Natural killer cell (primary cell): ENCODE results near the gene PRIM1. TPM values are rescaled to one million over a fixed set of nuclear protein-coding genes. Genes with fewer than 3 reads are reported as not detected.

Experiments used
- ATAC-seq, 3 donors: fragments of 150-1000 bp in 2 of 3; fragments of 200-7000 bp in 1 of 3; cut with Tn5 transposase; 1 replicate in 1 of 3; 2 replicates in 2 of 3; pipeline ENCODE4 v1.10.0; 2021; ENCODE audit warnings: mild to moderate bottlenecking in 2 of 3, moderate library complexity in 2 of 3
- DNase-seq, 2 donors: peaks; one replicate each; pipeline versions ENCODE4 v3.0.0 to v3.0.0-alpha.2; 2013 to 2021; ENCODE audit warnings: mixed read lengths in 1 of 2
- H3K27ac ChIP-seq: one replicate; pipeline ENCODE4 v1.5.1; 2013; ENCODE audit warnings: mild to moderate bottlenecking, low read length
- H3K27me3 ChIP-seq: one replicate; pipeline ENCODE4 v1.6.1; 2013; ENCODE audit warnings: low read length; ENCODE audit not compliant: control insufficient read depth, insufficient read depth
- H3K36me3 ChIP-seq: one replicate; pipeline ENCODE4 v1.6.1; 2013; ENCODE audit warnings: low read length; ENCODE audit not compliant: control insufficient read depth, insufficient read depth
- H3K4me1 ChIP-seq: one replicate; pipeline ENCODE4 v1.6.1; 2013; ENCODE audit warnings: low read length; ENCODE audit not compliant: control insufficient read depth, insufficient read depth
- H3K4me3 ChIP-seq: one replicate; pipeline ENCODE4 v1.5.1; 2013; ENCODE audit warnings: low read length
- H3K9me3 ChIP-seq: one replicate; pipeline ENCODE4 v1.6.1; 2013; ENCODE audit warnings: low read length; ENCODE audit not compliant: control insufficient read depth, insufficient read depth
- H3K27ac Mint-ChIP-seq, 2 donors: one replicate each; pipeline ENCODE4 v1.8.0; 2022; ENCODE audit warnings: mild to moderate bottlenecking in 2 of 2, mixed read lengths in 2 of 2, moderate library complexity in 1 of 2
- H3K27me3 Mint-ChIP-seq, 2 donors: one replicate each; pipeline ENCODE4 v1.8.0; 2022; ENCODE audit warnings: low read depth in 2 of 2, mixed read lengths in 2 of 2
- H3K36me3 Mint-ChIP-seq: one replicate; pipeline ENCODE4 v1.8.0; 2022; ENCODE audit warnings: mixed read lengths
- H3K4me1 Mint-ChIP-seq, 2 donors: one replicate each; pipeline ENCODE4 v1.8.0; 2022; ENCODE audit warnings: mixed read lengths in 2 of 2
- H3K4me3 Mint-ChIP-seq: one replicate; pipeline ENCODE4 v1.8.0; 2022; ENCODE audit warnings: mild to moderate bottlenecking, moderate library complexity, mixed read lengths
- H3K9me3 Mint-ChIP-seq, 2 donors: one replicate each; pipeline ENCODE4 v1.8.0; 2022; ENCODE audit warnings: mixed read lengths in 2 of 2
- WGBS: methylation state at CpG from one replicate; pipeline ENCODE4 v1.1.7; 2013; ENCODE audit warnings: missing lambda C conversion rate; ENCODE audit not compliant: insufficient coverage; 5-methylcytosine and 5-hydroxymethylcytosine counted together
- intact Hi-C: fragments of 100-400 bp; cut with micrococcal nuclease; formaldehyde crosslinking; loops from one replicate; pipeline ENCODE4 v1.14.2; 2022
- total RNA-seq, 4 donors: library from RNA; stranded (reverse); fragments of 120-200 nt in 1 of 4; gene quantifications; one replicate each; pipeline versions ENCODE4 v1.2.3 to v1.2.4, GENCODE V29; 2013 to 2022
- TF ChIP-seq, protein P1 (sequence below): fragments of 200-600 bp; IDR thresholded peaks from one replicate; pipeline ENCODE4 v1.8.0; 2022; ENCODE audit warnings: antibody characterized with exemption

Gene PRIM1
- total RNA-seq, 3 donors from 2014 or later (not counting 1 experiment from before 2014, with no cell fraction given) = 10.1 to 11.9 (median 10.4) TPM

DNA sequence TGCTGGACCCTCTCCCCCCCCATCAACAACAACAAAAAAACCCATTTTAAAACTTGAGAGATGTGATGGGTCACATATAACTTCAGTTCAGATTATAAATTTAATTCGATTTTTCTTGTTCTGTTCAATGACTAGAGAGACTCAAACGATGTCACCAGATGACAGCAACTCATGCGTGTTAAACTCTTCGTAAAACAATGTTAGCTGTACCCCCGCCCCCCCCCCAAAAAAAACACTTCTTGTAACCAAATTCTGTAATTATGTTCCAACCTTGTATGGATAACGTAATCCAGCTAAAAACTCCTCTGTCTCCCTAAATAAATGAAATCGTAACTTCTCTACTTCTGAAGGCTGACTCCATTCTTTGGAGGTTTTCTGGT lies 26.4 kb downstream of the PRIM1 start:
- peaks cover 7% of the 10 kb centered on the region for H3K36me3 Mint-ChIP-seq
- Histone ChIP-seq H3K9me3 (no peaks in the 10 kb centered on the region), H3K27me3 (no peaks in the 10 kb centered on the region), H3K4me3 (peak overlapping the region; percentile 99), H3K4me1 (peaks cover 32% of the 10 kb centered on the region), H3K36me3 (peaks cover 28% of the 10 kb centered on the region), H3K27ac (peak overlapping the region; percentile 98)
- peak overlapping the region; percentile 99 for H3K4me3 Mint-ChIP-seq
- TF ChIP-seq, protein P1, sequence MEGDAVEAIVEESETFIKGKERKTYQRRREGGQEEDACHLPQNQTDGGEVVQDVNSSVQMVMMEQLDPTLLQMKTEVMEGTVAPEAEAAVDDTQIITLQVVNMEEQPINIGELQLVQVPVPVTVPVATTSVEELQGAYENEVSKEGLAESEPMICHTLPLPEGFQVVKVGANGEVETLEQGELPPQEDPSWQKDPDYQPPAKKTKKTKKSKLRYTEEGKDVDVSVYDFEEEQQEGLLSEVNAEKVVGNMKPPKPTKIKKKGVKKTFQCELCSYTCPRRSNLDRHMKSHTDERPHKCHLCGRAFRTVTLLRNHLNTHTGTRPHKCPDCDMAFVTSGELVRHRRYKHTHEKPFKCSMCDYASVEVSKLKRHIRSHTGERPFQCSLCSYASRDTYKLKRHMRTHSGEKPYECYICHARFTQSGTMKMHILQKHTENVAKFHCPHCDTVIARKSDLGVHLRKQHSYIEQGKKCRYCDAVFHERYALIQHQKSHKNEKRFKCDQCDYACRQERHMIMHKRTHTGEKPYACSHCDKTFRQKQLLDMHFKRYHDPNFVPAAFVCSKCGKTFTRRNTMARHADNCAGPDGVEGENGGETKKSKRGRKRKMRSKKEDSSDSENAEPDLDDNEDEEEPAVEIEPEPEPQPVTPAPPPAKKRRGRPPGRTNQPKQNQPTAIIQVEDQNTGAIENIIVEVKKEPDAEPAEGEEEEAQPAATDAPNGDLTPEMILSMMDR = no peak
- no peak for DNase-seq
- WGBS = 41% methylated on average over 7 of the region's 7 CpGs
- H3K27me3 Mint-ChIP-seq = no peaks in the 10 kb centered on the region
- peak overlapping the region; percentile 98 for H3K27ac Mint-ChIP-seq
- H3K9me3 Mint-ChIP-seq = no peaks in the 10 kb centered on the region
- peaks cover 52 to 54% of the 10 kb centered on the region in 2 donors for H3K4me1 Mint-ChIP-seq
- no peak for ATAC-seq
- intact Hi-C loops = loop anchor here (1.0 kb wide), 3 partner anchors 27 to 79 kb away; partner anchors contain the start of genes PRIM1 and PTGES3

DNA sequence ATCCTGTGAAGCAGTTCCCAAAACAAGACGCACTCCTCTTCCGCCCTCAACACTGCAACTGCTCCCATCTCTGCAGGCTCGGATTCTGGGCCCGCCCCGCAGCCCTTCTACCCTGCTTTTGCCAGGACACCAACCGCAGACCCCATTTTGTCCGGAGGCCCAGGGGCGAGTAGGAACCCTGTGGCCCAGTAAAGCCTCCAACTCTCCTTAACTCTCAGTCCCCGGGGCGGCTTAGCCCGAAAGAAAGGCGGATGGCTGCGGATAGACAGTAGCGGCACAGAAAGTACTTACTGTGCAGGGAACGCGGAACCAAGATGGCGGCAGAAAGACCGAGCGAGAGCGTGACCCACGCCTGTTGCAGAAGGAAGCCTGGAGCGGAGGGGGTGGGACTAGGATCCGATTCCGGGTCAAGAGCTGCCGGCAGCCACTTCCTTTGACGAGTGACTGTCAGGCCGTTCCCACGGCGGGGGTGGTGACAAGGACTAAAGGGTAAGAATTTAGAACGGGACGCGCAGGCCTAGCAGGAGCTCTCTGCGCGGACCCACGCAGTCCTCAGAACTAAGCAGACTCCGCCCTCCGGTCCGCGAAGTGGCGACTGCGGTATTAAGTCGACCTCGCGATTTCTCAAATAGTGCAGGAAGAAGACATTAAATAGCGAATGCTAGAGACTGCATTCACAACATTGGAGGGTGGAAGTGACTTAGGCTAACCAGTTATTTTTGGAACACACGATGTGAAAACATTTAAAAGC lies 27.0 kb downstream of the PRIM1 start, which contains the start of gene NACA:
TSS of gene NACA (minus strand) at position 328 of the 751 bp plus-strand sequence. CDS start 778 bp downstream, outside the sequence.
- H3K27ac Mint-ChIP-seq = peak within 1 kb of the TSS; percentile 98

DNA sequence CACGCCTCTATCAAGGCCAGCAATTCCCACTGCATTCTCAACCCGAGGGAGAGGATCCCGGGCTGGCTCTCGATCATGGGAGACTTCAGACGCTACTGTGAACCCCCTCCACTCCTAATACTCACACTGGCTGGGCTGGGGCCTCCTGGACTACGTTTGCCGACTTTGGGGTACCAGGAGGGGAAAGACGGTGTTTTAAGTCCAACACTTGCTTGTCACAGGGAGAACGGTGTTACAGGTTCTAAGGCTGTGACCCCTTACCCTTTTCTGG lies 27.5 kb downstream of the PRIM1 start:
- WGBS = 0% methylated on average over 9 of the region's 9 CpGs
- Mint-ChIP-seq H3K27ac (peak overlapping the region; percentile 98), H3K4me1 (peaks cover 63 to 65% of the 10 kb centered on the region in 2 donors), H3K4me3 (peak overlapping the region; percentile 99), H3K9me3 (no peaks in the 10 kb centered on the region), H3K36me3 (peaks cover 9% of the 10 kb centered on the region), H3K27me3 (no peaks in the 10 kb centered on the region)
- H3K4me3 ChIP-seq = peak overlapping the region; percentile 99
- ATAC-seq (no peak), DNase-seq (no peak)
- H3K9me3 ChIP-seq = no peaks in the 10 kb centered on the region
- H3K27me3 ChIP-seq = no peaks in the 10 kb centered on the region
- intact Hi-C loops = no loop called here
- TF ChIP-seq, protein P1 = no peak
- H3K36me3 ChIP-seq = peaks cover 39% of the 10 kb centered on the region
- H3K4me1 ChIP-seq = peaks cover 43% of the 10 kb centered on the region
- peak overlapping the region; percentile 98 for H3K27ac ChIP-seq

More for the DNA sequence above, 27.0 kb downstream of the PRIM1 start, which contains the start of gene NACA:
- Histone ChIP-seq H3K4me3 (peak within 1 kb of the TSS; percentile 99), H3K9me3 (no peaks in the 10 kb centered on the region), H3K36me3 (peaks cover 34% of the 10 kb centered on the region), H3K4me1 (peaks cover 38% of the 10 kb centered on the region), H3K27ac (peak within 1 kb of the TSS; percentile 98), H3K27me3 (no peaks in the 10 kb centered on the region)
- TF ChIP-seq, protein P1 = no peak
- intact Hi-C loops = loop anchor here (1.0 kb wide), 3 partner anchors 27 to 79 kb away; partner anchors contain the start of genes PRIM1 and PTGES3
- peaks cover 58 to 60% of the 10 kb centered on the region in 2 donors for H3K4me1 Mint-ChIP-seq
- under 1% methylated on average over 45 of the region's 46 CpGs for WGBS
- H3K4me3 Mint-ChIP-seq = peak within 1 kb of the TSS; percentile 99
- no peaks in the 10 kb centered on the region for H3K9me3 Mint-ChIP-seq
- H3K36me3 Mint-ChIP-seq = peaks cover 7% of the 10 kb centered on the region
- no peaks in the 10 kb centered on the region for H3K27me3 Mint-ChIP-seq
- peak; percentile 92 to 98 (median 93) for ATAC-seq
- peak; percentile 92 to 99 for DNase-seq
